Trophoblast cell (in vitro differentiated cells and primary cell): ENCODE measurements around the gene SLC17A3. TPM values are rescaled to one million over a fixed set of nuclear protein-coding genes. Genes with fewer than 3 reads are reported as not detected.

ENCODE experiments used
- DNase-seq, 2 donors: peaks; one replicate each; pipeline ENCODE4 v3.0.0-alpha.2; 2016
- H2AFZ ChIP-seq: 2 replicates; pipeline ENCODE4 v1.6.1; 2013; ENCODE audit warnings: low read length, moderate library complexity, mild to moderate bottlenecking; ENCODE audit not compliant: insufficient read depth, poor library complexity
- H2AK5ac ChIP-seq: 2 replicates; pipeline ENCODE4 v1.6.1; 2013; ENCODE audit warnings: mild to moderate bottlenecking, low read length
- H2BK120ac ChIP-seq: 2 replicates; pipeline ENCODE4 v1.6.1; 2013; ENCODE audit warnings: low read length, mild to moderate bottlenecking, moderate library complexity; ENCODE audit not compliant: insufficient read depth, poor library complexity
- H2BK12ac ChIP-seq: 2 replicates; pipeline ENCODE4 v1.6.1; 2013; ENCODE audit warnings: mild to moderate bottlenecking, low read length, moderate library complexity
- H2BK5ac ChIP-seq: 2 replicates; pipeline ENCODE4 v1.6.1; 2013; ENCODE audit warnings: low read length, low read depth, moderate library complexity, mild to moderate bottlenecking; ENCODE audit not compliant: poor library complexity
- H3K14ac ChIP-seq: 2 replicates; pipeline ENCODE4 v1.6.1; 2013; ENCODE audit warnings: mild to moderate bottlenecking, low read length
- H3K18ac ChIP-seq: 2 replicates; pipeline ENCODE4 v1.6.1; 2013; ENCODE audit warnings: mild to moderate bottlenecking, low read length
- H3K23ac ChIP-seq: 2 replicates; pipeline ENCODE4 v1.6.1; 2013; ENCODE audit warnings: low read length
- H3K27ac ChIP-seq: 2 replicates; pipeline ENCODE4 v1.5.1; 2013; ENCODE audit warnings: low read depth, mild to moderate bottlenecking, inconsistent platforms, low read length, moderate library complexity
- H3K27me3 ChIP-seq: 2 replicates; pipeline ENCODE4 v1.6.1; 2013; ENCODE audit warnings: inconsistent platforms, mild to moderate bottlenecking, low read length, moderate library complexity; ENCODE audit not compliant: insufficient read depth
- H3K36me3 ChIP-seq, 2 experiments: 1 replicate in 1 of 2; 2 replicates in 1 of 2; pipeline ENCODE4 v1.6.1; 2013; ENCODE audit warnings: low read length in 2 of 2, mild to moderate bottlenecking in 2 of 2, moderate library complexity in 1 of 2; ENCODE audit not compliant: insufficient read depth in 2 of 2, control insufficient read depth in 1 of 2
- H3K4ac ChIP-seq: 2 replicates; pipeline ENCODE4 v1.6.1; 2013; ENCODE audit warnings: low read depth, mild to moderate bottlenecking, low read length, moderate library complexity
- H3K4me1 ChIP-seq, 2 experiments: 1 replicate in 1 of 2; 2 replicates in 1 of 2; pipeline ENCODE4 v1.6.1; 2013; ENCODE audit warnings: low read length in 2 of 2, mild to moderate bottlenecking in 2 of 2, moderate library complexity in 1 of 2; ENCODE audit not compliant: insufficient read depth in 2 of 2, control insufficient read depth in 1 of 2
- H3K4me2 ChIP-seq: 2 replicates; pipeline ENCODE4 v1.6.1; 2013; ENCODE audit warnings: inconsistent platforms, mild to moderate bottlenecking, low read length, moderate library complexity
- H3K4me3 ChIP-seq: 2 replicates; pipeline ENCODE4 v1.5.1; 2013; ENCODE audit warnings: mild to moderate bottlenecking, low read depth, low read length, inconsistent platforms
- H3K79me1 ChIP-seq: one replicate; pipeline ENCODE4 v1.6.1; 2013; ENCODE audit warnings: low read length
- H3K79me2 ChIP-seq: 2 replicates; pipeline ENCODE4 v1.6.1; 2013; ENCODE audit warnings: low read length, mild to moderate bottlenecking; ENCODE audit not compliant: control insufficient read depth, insufficient read depth, poor library complexity
- H3K9ac ChIP-seq: 2 replicates; pipeline ENCODE4 v1.6.1; 2013; ENCODE audit warnings: mild to moderate bottlenecking, low read length
- H3K9me3 ChIP-seq: 2 replicates; pipeline ENCODE4 v1.6.1; 2013; ENCODE audit warnings: low read depth, mild to moderate bottlenecking, control low read depth, inconsistent platforms, low read length; ENCODE audit not compliant: insufficient read depth
- H4K12ac ChIP-seq: 2 replicates; pipeline ENCODE4 v1.6.1; 2013; ENCODE audit warnings: low read depth, mild to moderate bottlenecking, low read length, moderate library complexity
- H4K8ac ChIP-seq: 2 replicates; pipeline ENCODE4 v1.6.1; 2013; ENCODE audit warnings: low read depth, mild to moderate bottlenecking, low read length, moderate library complexity
- H4K91ac ChIP-seq: one replicate; pipeline ENCODE4 v1.6.1; 2013; ENCODE audit warnings: low read depth, mild to moderate bottlenecking, low read length, moderate library complexity
- WGBS: extraction: QIAGEN DNeasy Blood & Tissue Kit; methylation state at CpG from one replicate; pipeline ENCODE4 v1.1.7; 2013; ENCODE audit warnings: missing lambda C conversion rate; ENCODE audit not compliant: insufficient read length, insufficient coverage; ENCODE audit errors: extremely low coverage; 5-methylcytosine and 5-hydroxymethylcytosine counted together
- polyA plus RNA-seq: library from polyadenylated mRNA; stranded (reverse); fragments of 200-250 nt; gene quantifications from 2 replicates; pipeline ENCODE4 v1.2.3, GENCODE V29; 2013

Gene SLC17A3, protein sequence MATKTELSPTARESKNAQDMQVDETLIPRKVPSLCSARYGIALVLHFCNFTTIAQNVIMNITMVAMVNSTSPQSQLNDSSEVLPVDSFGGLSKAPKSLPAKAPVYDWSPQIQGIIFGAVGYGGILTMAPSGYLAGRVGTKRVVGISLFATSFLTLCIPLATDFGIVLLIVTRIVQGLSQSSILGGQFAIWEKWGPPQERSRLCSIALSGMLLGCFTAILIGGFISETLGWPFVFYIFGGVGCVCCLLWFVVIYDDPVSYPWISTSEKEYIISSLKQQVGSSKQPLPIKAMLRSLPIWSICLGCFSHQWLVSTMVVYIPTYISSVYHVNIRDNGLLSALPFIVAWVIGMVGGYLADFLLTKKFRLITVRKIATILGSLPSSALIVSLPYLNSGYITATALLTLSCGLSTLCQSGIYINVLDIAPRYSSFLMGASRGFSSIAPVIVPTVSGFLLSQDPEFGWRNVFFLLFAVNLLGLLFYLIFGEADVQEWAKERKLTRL
- not detected in 2 replicates for polyA plus RNA-seq

DNA sequence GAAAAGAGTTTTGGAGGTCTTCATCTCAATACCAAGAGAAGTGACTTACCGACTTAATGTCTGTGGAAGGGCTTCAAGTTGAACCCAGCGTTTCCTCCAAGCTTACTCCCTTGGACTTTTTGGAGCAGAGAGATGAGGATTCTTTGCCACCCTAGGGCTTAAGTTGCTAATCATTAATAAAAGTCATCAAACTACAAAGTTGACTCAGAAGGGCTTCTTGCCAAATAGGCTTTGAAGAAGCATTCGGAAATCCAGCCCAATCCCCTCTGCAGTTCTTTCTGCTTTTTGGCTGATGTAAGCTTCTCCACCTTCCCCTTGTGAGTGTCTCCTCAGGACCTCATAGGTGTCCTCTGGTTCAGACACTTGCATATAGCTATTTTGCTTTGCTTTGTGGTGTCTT lies at the start of gene SLC17A3:
TSS of gene SLC17A3 (minus strand) at position 126 of the 400 bp plus-strand sequence. CDS start 5,856 bp downstream, outside the sequence.
- H2BK120ac ChIP-seq = no peak within 1 kb of the TSS
- H3K79me2 ChIP-seq = no peaks in the 10 kb centered on the region
- H3K4me1 ChIP-seq = no peaks in the 10 kb centered on the region
- H3K9ac ChIP-seq = no peak within 1 kb of the TSS
- H3K4ac ChIP-seq = no peak within 1 kb of the TSS
- no peaks in the 10 kb centered on the region for H3K79me1 ChIP-seq
- no peak within 1 kb of the TSS for H2BK5ac ChIP-seq
- no peak within 1 kb of the TSS for H3K14ac ChIP-seq
- no peak for DNase-seq
- H3K27me3 ChIP-seq = no peaks in the 10 kb centered on the region
- WGBS = no CpG with 5 or more reads among the region's 3 CpGs
- no peaks in the 10 kb centered on the region for H3K36me3 ChIP-seq
- no peak within 1 kb of the TSS for H2AK5ac ChIP-seq
- no peak within 1 kb of the TSS for H4K8ac ChIP-seq
- H3K18ac ChIP-seq = no peak within 1 kb of the TSS
- H3K4me3 ChIP-seq = no peak within 1 kb of the TSS
- no peak within 1 kb of the TSS for H3K4me2 ChIP-seq
- no peak within 1 kb of the TSS for H2BK12ac ChIP-seq
- H3K9me3 ChIP-seq = no peaks in the 10 kb centered on the region
- H4K91ac ChIP-seq = no peak within 1 kb of the TSS
- no peak within 1 kb of the TSS for H2AFZ ChIP-seq
- H4K12ac ChIP-seq = no peak within 1 kb of the TSS
- H3K27ac ChIP-seq = no peak within 1 kb of the TSS
- H3K23ac ChIP-seq = no peak within 1 kb of the TSS

DNA sequence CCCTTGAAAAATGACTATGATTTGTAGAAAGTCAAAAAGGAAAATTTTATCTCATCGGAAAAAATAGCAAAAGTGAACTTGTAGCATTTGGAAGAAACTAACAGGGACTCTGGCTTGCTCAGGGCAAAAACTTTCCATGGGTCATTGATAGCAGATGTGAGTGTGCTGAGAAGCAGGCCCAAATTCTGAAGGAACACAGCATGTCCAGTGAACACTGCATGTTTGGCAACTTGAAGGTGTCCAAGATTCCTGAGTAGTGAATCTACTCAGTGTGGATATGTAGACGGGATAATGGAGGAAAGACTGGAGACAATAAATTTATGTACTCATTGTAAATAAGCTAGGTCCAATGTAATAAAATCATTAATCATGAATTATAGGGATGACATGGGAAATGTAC lies 48.3 kb upstream of the SLC17A3 start:
- H3K14ac ChIP-seq = no peak overlapping the region

DNA sequence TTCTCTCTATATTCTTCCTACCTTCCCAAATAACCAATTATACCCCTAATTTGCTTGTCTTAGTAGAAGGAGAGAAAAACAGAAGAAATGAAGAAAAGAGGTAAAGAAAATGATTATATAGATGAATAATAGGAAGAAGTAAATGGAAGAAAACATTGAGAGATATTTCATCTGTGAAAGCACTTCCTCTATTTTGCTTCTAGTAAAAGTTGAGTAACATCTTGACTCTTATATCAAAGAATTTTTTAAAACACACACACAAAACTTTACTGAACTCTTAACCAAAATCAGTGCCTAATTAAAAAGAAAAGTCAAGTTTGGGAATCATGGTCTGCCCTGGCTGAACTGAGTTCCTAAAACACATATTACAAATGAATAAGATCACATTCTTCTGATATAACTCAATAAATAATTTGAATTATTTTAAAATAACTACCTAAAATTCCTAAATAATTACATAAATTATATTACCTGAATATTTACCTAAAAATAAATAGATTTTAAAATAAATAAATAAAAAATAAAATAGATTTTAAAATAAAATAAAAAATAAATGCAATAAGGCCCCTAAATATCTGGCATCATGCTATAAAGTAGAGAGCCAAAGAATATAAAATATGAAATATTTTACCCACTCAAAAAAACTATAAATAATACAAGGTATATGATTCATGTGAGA lies 47.6 kb upstream of the SLC17A3 start:
- Histone ChIP-seq H3K27me3 (no peaks in the 10 kb centered on the region), H3K23ac (no peak overlapping the region), H3K79me2 (no peaks in the 10 kb centered on the region)

More for the DNA sequence above, 48.3 kb upstream of the SLC17A3 start:
- no peak overlapping the region for H3K23ac ChIP-seq
- no peak overlapping the region for H3K27ac ChIP-seq
- H2AK5ac ChIP-seq = no peak overlapping the region
- no peak overlapping the region for H3K4me3 ChIP-seq
- DNase-seq = no peak
- no peak overlapping the region for H4K12ac ChIP-seq
- no peak overlapping the region for H3K18ac ChIP-seq
- H3K36me3 ChIP-seq = no peaks in the 10 kb centered on the region
- H2BK120ac ChIP-seq = no peak overlapping the region
- H3K79me2 ChIP-seq = no peaks in the 10 kb centered on the region
- no peaks in the 10 kb centered on the region for H3K79me1 ChIP-seq
- H3K9me3 ChIP-seq = no peaks in the 10 kb centered on the region
- H3K4ac ChIP-seq = no peak overlapping the region
- no peaks in the 10 kb centered on the region for H3K4me1 ChIP-seq
- H3K4me2 ChIP-seq = no peak overlapping the region
- H4K91ac ChIP-seq = no peak overlapping the region
- no peak overlapping the region for H3K9ac ChIP-seq
- no peak overlapping the region for H4K8ac ChIP-seq
- H2AFZ ChIP-seq = no peak overlapping the region
- H2BK5ac ChIP-seq = no peak overlapping the region
- no peak overlapping the region for H2BK12ac ChIP-seq
- H3K27me3 ChIP-seq = no peaks in the 10 kb centered on the region
- no CpG with 5 or more reads among the region's 2 CpGs for WGBS

DNA sequence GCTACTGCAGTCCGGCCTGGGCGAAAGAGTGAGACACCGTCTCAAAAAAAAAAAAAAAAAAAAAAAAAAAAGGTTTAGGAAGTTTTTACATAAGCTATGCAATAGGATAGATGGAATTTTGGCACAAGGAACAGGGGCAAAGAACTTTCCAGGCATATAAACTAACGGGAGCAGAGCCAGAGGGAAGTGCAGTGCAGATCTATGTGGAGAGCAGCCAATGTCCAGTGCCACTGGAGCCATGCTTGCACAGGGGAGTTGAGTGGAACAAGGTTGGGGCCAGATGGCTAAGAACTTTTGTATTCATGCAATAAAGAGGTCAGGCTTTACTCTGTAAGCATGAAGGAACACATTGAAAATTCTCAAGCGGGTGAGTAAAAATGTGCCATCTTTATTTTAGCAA lies 45.6 kb upstream of the SLC17A3 start:
- Histone ChIP-seq H3K4ac (no peak overlapping the region), H3K23ac (no peak overlapping the region), H4K12ac (no peak overlapping the region), H3K9ac (no peak overlapping the region), H2AFZ (no peak overlapping the region), H3K4me3 (no peak overlapping the region), H2BK120ac (no peak overlapping the region), H3K79me1 (no peaks in the 10 kb centered on the region), H3K79me2 (no peaks in the 10 kb centered on the region), H3K27ac (no peak overlapping the region), H3K4me2 (no peak overlapping the region), H3K9me3 (no peaks in the 10 kb centered on the region), H2AK5ac (no peak overlapping the region), H3K27me3 (no peaks in the 10 kb centered on the region), H3K18ac (no peak overlapping the region), H2BK12ac (no peak overlapping the region), H3K14ac (no peak overlapping the region), H4K91ac (no peak overlapping the region), H2BK5ac (no peak overlapping the region), H3K4me1 (no peaks in the 10 kb centered on the region), H3K36me3 (no peaks in the 10 kb centered on the region), H4K8ac (no peak overlapping the region)
- no peak for DNase-seq
- no CpG with 5 or more reads among the region's 5 CpGs for WGBS

More for the DNA sequence above, 47.6 kb upstream of the SLC17A3 start:
- no peak overlapping the region for H4K12ac ChIP-seq
- H3K14ac ChIP-seq = no peak overlapping the region
- no peak overlapping the region for H2AK5ac ChIP-seq
- no peak overlapping the region for H2BK5ac ChIP-seq
- H3K4me2 ChIP-seq = no peak overlapping the region
- no peak overlapping the region for H2BK12ac ChIP-seq
- H4K91ac ChIP-seq = no peak overlapping the region
- H3K27ac ChIP-seq = no peak overlapping the region
- no peak for DNase-seq
- H2BK120ac ChIP-seq = no peak overlapping the region
- H3K18ac ChIP-seq = no peak overlapping the region
- H3K4me1 ChIP-seq = no peaks in the 10 kb centered on the region
- no peak overlapping the region for H3K9ac ChIP-seq
- no peak overlapping the region for H3K4ac ChIP-seq
- no peak overlapping the region for H2AFZ ChIP-seq
- H4K8ac ChIP-seq = no peak overlapping the region
- no peak overlapping the region for H3K4me3 ChIP-seq
- H3K79me1 ChIP-seq = no peaks in the 10 kb centered on the region
- no peaks in the 10 kb centered on the region for H3K9me3 ChIP-seq
- H3K36me3 ChIP-seq = no peaks in the 10 kb centered on the region
